DMS53 treated with DMSO at 0.1 percent for 48 hours (cell line): ENCODE data around the gene RTN4RL2.

Experiments used
- DNase-seq: peaks from one replicate; lab custom pipeline; 2025; ENCODE audit not compliant: unreplicated experiment; lab: John Stamatoyannopoulos, UW

RTN4RL2 gene

DNA sequence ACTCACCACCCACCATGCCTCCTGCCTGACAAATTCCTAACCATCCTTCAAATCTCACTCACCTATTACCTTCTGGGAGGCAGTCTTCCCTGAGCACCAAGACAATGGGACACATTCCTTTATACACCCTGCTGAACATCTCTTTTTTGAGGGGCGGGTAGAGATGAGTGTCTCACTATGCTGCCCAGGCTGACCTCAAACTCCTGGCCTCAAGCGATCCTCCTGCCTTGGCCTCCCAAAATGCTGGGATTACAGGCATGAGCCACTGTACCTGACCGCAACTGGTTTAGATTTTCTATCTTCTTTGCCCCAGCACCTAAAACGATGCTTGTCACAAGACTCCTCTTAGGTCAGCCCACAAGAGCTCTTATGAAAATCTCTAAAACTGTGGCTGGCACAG lies 63.1 kb downstream of the RTN4RL2 start:
- no peak for DNase-seq
